Prostate gland (tissue), 2 donors: ENCODE measurements around the gene FAM174A. TPM values are rescaled to one million over a fixed set of nuclear protein-coding genes. Genes with fewer than 3 reads are reported as not detected.

Experiments
- DNase-seq: peaks from one replicate; pipeline ENCODE4 v3.0.0-alpha.2; 2019; ENCODE audit warnings: low spot score
- H3K27ac ChIP-seq, 2 donors: fragments of 200-600 bp; sonication (generic); 2 replicates each; pipeline ENCODE4 v1.5.1; 2017 to 2019
- H3K27me3 ChIP-seq: fragments of 200-600 bp; sonication (generic); replicated peaks from 2 replicates; pipeline ENCODE4 v1.5.1; 2019; ENCODE audit not compliant: insufficient read depth
- H3K36me3 ChIP-seq, 2 donors: fragments of 200-600 bp; sonication (generic); 1 replicate in 1 of 2; 2 replicates in 1 of 2; pipeline versions ENCODE4 v1.5.1 to v1.8.1; 2017 to 2019
- H3K4me1 ChIP-seq: fragments of 200-600 bp; sonication (generic); replicated peaks from 2 replicates; pipeline ENCODE4 v1.5.1; 2019
- H3K4me3 ChIP-seq, 2 donors: fragments of 200-600 bp; sonication (generic); 2 replicates each; pipeline ENCODE4 v1.5.1; 2017 to 2019
- H3K9me3 ChIP-seq: fragments of 200-600 bp; sonication (generic); 2 replicates; pipeline ENCODE4 v1.5.1; 2017
- CTCF ChIP-seq, 4 experiments: fragments of 200-600 bp in 2 of 4; fragments of 450-650 bp in 2 of 4; sonication (generic) in 2 of 4; IDR thresholded peaks; 1 replicate in 3 of 4; 2 replicates in 1 of 4; pipeline ENCODE4 v1.5.1; 2016 to 2019; ENCODE audit warnings: antibody characterized with exemption in 4 of 4, mild to moderate bottlenecking in 2 of 4, moderate library complexity in 2 of 4
- POLR2A ChIP-seq: fragments of 450-650 bp; IDR thresholded peaks from one replicate; pipeline ENCODE4 v1.6.1; 2016; ENCODE audit warnings: antibody characterized with exemption, mild to moderate bottlenecking
- POLR2AphosphoS5 ChIP-seq: sonication (generic); formaldehyde crosslinking; IDR thresholded peaks from one replicate; pipeline ENCODE4 v1.6.1; 2017; ENCODE audit warnings: antibody characterized with exemption
- WGBS: methylation state at CpG from one replicate; pipeline ENCODE4 v1.1.5; 2018; 5-methylcytosine and 5-hydroxymethylcytosine counted together
- intact Hi-C: fragments of 100-400 bp; cut with DNase I; formaldehyde crosslinking; loops from one replicate; pipeline ENCODE4 v1.14.2; 2022
- total RNA-seq, 2 donors: library from RNA; depleted of rRNA; stranded (reverse); fragments of >200 nt; gene quantifications; one replicate each; pipeline ENCODE4 v1.1.0, GENCODE V29; 2016

The FAM174A gene
- total RNA-seq, 2 donors from 2014 or later: 41.6 to 74.5 TPM

GRCh38 chr5:100634937-100635534, 99.9 kb downstream of the FAM174A start:
- 9% methylated on average over 1 of the region's 1 CpG for WGBS
- Histone ChIP-seq H3K27me3 (no peaks in the 10 kb centered on the region), H3K27ac (no peak overlapping the region), H3K4me3 (no peak overlapping the region), H3K4me1 (no peaks in the 10 kb centered on the region), H3K36me3 (no peaks in the 10 kb centered on the region), H3K9me3 (no peaks in the 10 kb centered on the region)
- DNase-seq: no peak
- intact Hi-C loops: no loop called here
- TF ChIP-seq POLR2AphosphoS5: no peak
- no peak for TF ChIP-seq CTCF (IDR thresholded peaks at IDR 0.05)
- TF ChIP-seq POLR2A: no peak
